ENCODE measurements around the gene BTG3. TPM values are rescaled to one million over a fixed set of nuclear protein-coding genes. Genes with fewer than 3 reads are reported as not detected.

BTG3 gene
- total RNA-seq, 2 experiments from 2014 or later = 52.5 to 52.8 TPM

DNA sequence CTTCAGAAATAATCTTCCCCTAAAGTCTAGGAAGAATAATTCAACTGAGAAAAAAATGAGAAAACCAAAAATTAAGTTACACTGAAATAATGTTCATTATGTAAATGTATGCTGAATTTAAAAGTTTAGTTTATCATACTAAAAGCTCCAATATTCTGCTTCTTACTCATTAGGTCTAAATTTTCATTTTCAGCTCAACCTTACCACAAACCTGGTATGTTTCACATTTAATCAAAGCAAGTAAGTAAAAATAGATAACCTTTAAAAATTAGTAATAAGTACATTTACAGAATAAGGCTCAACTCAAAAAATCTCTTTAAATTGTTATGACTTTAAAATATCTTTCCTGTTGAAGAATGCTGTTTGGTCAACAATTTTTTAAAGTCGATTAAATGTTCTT, 15.0 kb downstream of the BTG3 start:
- CTCF ChIA-PET = no interaction called here
- POLR2A ChIA-PET = no interaction called here

DNA sequence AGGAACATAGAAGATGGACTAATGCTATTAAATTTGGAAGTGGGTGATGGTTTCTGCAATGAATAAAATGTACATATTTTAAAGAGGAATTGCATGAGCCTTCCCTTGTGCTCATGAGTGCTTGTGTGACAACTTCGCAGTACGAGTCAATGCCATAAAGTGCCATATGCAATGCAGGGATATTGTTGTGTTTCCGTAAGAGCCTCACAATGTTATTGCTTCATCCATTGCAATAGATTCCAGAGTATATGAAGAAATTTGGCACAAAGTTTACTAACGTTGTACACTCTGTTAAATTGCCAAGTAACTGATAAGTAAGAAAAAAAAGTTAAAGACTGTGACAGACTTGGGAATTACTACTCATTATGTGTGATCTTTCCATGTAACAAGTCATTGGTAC, 22.3 kb downstream of the BTG3 start:
- ChIA-PET POLR2A (no interaction called here), CTCF (no interaction called here)

DNA sequence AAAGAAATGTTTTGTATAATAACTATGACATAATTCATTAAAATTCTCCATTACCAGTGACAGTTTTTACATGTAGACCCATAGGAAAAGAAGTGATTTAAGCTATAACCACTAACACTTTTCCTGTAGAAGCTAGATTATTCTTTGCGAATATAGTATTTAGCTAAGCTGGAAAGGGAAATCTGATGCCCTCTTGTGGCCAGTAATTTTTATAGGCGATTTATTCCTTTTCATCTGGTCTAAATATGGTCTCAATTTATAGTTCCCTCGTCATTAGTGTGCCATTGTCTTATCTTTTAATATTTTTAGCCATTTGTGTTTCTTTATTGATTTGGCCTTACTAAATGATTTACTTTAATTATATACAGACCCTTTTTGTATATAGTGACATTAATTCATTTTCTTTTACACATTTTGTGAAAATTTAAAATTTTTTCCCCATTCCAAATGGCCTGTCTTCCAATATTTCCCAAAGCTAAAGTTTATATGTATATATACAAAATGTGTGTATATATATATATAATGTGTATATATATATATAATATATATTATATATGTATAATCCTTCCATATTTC, 26.7 kb downstream of the BTG3 start:
- POLR2A ChIA-PET = no interaction called here
- CTCF ChIA-PET = interaction anchor here (0.6 to 2.2 kb wide), 4 partner anchors 13 to 199 kb away, joined by 3 to 6 read pairs (median 4); no protein-coding TSS in a partner anchor

DNA sequence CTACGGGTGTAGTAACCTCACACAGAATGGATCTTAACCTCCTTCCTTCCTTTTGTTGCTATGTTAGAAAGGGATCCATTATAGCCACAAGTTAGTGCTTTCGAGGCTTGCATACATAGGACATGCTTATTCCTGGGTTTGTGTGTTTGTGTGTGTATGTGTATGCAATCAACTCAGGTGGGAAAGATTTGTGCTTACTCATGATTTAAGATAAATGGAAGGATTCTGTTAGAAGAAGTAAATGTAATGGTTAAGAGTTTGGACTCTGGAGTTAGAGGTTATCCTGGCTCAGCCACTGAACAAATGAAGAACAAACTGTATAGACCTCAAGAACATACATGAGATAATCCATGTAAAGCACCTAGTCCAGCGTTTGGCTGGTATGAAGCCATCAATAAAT, 28.8 kb downstream of the BTG3 start:
- ChIA-PET CTCF (no interaction called here), POLR2A (no interaction called here)

DNA sequence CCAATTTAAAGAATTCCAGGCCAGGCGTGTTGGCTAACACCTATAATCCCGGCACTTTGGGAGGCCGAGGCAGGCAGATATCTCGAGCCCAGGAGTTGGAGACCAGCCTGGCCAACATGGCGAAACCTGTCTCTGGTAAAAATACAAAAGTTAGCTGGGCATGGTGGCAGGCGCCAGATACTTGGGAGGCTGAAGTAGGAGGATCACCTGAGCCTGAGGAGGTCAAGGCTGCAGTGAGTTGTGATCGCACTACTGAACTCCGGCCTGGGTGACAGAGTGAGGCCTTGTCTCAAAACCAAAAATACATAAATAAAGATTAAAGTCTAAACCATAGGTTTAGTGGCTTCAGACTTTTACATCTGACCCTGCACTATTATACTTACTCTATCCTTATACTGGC, 32.4 kb downstream of the BTG3 start:
- POLR2A ChIA-PET = no interaction called here
- CTCF ChIA-PET = no interaction called here

DNA sequence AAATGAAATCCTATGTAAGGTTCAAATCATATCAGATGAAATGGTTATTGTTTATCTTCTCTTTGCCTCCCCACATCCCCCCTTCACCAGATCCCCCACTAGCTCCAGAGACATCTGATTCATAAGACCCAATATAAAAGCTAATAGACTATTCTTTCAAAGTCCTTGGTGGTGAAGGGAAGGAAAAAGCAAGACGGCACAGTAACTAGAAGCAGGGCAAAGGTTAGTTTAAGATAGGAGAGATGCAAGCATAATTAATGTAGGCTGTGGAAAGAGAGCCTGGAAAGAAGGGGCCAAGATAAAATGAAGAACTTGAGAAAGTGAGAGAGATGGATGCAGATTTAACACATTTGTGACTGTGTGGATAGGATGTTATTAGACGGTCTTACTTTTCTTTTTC, 33.8 kb downstream of the BTG3 start:
- ChIA-PET CTCF (interaction anchor here (0.6 kb wide), 1 partner anchor 87 kb away, joined by 3 read pairs; no protein-coding TSS in a partner anchor), POLR2A (no interaction called here)

DNA sequence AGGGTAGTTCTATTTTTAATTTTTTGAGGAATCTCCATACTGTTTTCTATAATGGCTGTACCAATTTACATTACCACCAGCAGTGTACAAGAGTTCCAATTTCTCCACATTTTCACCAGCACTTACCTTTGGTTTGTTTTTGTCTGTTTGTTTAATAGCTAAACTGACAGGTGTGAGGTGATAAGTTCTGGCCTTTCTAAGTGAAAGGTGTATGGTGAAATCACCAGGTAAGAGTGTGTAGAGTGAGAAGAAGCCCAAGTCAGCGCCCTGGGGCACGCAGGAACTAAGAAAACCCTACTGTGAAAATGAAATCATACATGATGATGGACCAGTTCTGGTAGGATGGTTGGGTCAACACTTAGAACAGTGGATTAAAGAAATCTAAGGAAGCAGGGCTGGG, 34.5 kb downstream of the BTG3 start:
- POLR2A ChIA-PET = no interaction called here
- CTCF ChIA-PET = no interaction called here

DNA sequence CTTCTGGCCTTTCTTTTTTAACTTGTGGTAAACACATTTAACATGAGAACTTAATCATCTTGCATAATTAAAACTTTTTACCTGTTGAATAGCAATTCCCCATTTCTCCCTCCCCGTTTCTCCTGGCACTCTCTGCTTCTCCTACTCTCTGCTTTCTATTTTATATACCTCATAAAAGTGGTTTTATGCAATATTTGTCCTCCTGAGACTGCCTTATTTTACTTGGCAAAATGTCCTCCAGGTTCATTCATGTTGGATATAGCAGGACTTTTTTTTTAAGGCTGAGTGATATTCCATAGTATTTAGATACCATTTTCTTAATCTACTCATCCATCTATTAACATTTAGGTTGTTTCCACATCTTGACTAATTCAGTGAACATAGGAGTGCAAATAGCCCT, 35.0 kb downstream of the BTG3 start:
- CTCF ChIA-PET = no interaction called here
- POLR2A ChIA-PET = no interaction called here

DNA sequence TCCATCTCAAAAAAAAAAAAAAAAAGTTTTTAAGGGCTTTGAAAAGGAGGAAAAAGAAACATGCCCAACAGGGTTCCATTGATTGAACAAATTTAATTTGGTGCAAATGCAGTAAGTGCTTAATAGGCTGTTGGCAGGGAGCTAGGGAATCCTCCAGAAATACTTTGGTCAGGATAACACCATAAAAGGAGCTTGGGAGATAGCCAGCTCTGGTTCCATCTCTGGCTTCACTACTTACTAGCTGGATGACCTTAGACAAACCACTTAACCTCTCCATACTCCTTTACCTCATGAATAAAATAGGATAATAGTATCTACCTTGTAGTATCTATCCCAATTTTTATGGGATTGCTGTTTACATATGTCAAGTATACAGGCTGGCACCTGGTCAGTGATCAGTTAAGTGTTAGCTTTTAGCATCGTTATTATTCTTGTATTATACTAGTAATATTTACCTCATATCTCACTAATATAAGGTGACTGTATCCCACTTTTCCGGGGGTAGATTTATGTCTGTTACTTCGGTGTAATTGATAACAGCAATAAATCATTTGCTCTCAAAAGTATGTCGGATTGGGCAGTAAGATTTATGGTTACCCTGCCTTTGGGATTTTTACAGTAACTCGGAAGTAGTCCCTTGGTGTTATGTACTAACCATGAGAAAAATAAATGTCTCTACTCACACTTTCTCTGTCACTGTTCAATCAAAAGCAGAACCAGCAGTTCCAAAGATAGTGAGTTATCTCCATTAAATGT, 36.4 kb downstream of the BTG3 start:
- ChIA-PET CTCF (no interaction called here), POLR2A (no interaction called here)

DNA sequence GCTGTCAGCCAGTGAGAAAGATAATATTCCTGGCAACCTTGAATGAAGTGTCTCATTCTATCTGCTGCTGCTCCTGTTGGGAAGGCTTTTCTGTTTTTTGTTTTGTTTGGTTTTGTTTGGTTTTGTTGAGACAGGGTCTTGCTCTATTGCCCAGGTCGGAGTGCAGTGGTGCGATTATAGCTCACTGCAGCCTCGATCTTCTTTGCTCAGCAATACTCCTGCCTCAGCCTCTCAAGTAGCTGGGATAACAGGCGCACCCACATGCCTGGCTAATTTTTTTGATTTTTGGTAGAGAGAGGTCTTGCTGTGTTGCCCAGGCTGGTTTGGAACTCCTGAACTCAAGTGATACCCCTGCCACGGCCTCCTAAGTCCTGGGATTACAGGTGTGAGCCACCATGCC, 37.6 kb downstream of the BTG3 start:
- ChIA-PET CTCF (no interaction called here), POLR2A (no interaction called here)

DNA sequence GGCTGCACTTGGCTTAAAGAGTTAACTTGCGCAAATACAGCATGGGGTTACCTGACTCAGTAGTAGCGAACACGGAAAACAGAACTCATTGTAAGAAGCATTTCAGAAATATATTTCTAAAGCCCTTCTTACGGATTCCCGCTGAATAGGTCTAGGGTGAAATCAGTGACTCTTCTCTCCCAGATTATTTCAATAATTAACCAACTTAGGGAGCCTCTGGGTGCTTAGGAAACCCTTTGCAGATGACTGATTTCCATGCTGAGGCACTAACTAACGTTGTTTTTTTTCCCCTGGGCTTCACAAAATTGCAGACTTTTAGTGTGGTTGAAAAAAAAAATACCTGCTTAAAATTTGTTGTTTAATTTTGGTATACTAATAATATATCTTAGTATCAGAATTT, 40.3 kb downstream of the BTG3 start:
- ChIA-PET CTCF (no interaction called here), POLR2A (no interaction called here)

DNA sequence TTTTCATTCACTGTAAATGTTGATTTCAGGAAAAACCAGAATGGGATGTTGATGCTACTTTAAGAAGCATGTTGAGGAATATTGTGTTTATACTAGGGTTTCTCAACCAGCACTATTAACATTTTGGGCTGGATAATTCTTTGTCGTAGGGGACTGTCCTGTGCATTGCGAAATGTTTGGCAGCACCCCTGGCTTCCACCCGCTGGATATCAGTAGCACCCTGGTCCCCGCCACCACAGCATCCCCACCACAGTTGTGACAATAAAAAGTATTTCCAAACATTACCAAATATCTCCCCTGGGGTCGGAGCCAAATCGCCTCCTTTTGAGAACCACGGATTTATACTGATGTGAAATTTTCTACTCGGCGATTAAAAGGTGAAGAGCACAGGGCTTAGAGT, 41.9 kb downstream of the BTG3 start:
- POLR2A ChIA-PET = no interaction called here
- CTCF ChIA-PET = no interaction called here

DNA sequence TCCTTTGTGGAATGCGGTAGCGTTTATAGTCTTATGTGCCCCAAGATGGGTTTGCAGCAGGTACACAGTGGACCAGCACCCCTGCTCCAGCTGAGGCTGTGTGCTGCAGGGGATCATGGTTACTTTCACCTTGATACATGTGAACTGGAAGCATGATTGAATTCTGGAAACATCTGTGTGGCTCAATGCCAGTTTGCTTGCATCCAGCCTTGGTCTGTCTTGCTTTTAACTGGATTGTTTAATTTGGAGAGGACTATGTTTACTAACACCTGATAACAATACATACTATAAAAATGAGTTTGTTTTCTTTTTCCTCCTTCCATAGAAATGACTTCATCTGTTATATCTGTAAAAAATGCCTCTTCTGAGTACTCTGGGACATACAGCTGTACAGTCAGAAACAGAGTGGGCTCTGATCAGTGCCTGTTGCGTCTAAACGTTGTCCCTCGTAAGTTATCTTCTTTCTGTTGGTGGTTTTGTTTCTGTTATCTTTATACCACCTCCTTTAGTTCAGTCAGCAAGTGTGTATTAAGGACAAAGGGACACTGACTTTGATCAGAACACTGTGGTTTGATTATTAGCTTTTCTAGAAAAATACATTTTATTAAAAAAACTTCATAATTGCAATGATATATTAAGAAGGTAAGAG, 52.2 kb downstream of the BTG3 start:
- POLR2A ChIA-PET = no interaction called here
- CTCF ChIA-PET = no interaction called here

DNA sequence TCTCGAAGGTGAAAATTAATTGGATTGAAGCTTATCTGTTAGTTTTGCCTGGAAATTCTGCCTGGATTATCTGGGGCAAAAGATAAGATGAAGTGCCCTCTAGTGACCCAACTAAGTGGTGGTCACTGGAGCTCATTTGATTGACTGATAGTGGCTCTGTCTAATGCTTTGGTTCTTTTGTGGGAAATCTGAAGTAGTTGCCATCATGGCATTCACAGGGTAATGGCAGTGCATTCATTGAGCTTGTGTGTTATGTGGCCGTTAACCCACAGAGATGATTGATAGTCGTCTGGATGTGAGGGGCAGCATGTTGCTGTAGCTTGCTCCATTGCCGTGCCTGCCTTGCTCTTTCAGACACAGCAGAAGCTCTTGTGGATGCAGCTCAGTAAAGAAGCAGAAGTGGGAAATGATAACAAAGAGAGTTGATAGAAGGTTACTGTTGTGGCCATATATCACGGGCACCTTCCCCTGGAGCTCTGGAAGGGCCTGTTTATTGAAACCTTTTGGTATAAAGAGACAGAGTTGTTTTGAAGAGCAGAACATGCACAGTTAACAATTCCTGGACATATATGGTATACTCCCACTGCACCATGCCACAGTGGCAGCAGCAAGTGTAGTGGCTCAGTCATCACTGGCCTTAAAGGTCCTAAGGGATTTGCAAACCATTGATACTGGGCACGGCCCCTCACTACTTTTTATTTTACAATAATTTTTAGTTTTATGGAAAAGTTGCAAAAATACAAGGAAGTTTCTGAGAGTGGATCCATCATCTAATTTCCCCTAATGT, 57.8 kb downstream of the BTG3 start:
- ChIA-PET POLR2A (no interaction called here), CTCF (interaction anchor here (0.6 to 1.3 kb wide), 2 partner anchors 168 to 978 kb away, joined by 3 to 4 read pairs; no protein-coding TSS in a partner anchor)

DNA sequence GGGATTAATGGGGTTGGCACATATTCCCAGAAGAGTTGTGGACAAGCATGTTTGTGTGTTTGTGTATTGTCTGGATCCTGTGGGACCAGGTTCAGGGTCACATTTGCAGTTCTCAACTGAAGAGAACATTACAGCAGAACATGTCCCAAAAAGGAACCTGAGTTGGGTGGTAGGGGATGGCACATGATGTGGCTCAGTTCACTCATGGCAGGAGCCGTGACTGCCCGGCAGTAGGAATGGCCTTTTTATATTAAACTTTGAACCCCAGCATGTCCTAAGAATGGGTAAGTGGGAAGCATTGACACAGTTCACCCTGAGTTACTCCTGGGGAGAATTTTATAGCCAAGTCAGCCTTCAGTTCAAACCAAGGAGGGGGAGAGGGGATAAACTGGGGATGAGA, 58.6 kb downstream of the BTG3 start:
- POLR2A ChIA-PET = no interaction called here
- CTCF ChIA-PET = interaction anchor here (0.6 to 1.3 kb wide), 2 partner anchors 167 to 977 kb away, joined by 3 to 4 read pairs; no protein-coding TSS in a partner anchor

DNA sequence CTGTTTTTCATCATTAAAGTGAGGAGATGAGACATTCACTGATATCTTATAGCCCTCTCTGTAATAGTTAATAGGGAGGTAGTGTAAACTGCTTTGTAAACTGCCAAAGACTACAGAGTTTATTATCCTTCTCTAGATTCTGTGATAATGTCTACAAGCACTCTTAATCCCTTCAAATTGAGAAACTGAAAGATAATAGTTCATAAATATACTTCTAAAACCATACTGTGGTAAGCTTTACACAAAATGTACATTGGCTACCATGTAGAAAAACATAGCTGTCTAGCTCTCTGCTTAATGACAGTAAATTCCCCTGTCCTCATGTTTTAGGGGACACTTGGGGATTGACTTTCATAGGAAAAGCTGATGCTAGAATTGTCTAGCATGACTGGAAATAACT, 60.3 kb downstream of the BTG3 start:
- CTCF ChIA-PET = no interaction called here

DNA sequence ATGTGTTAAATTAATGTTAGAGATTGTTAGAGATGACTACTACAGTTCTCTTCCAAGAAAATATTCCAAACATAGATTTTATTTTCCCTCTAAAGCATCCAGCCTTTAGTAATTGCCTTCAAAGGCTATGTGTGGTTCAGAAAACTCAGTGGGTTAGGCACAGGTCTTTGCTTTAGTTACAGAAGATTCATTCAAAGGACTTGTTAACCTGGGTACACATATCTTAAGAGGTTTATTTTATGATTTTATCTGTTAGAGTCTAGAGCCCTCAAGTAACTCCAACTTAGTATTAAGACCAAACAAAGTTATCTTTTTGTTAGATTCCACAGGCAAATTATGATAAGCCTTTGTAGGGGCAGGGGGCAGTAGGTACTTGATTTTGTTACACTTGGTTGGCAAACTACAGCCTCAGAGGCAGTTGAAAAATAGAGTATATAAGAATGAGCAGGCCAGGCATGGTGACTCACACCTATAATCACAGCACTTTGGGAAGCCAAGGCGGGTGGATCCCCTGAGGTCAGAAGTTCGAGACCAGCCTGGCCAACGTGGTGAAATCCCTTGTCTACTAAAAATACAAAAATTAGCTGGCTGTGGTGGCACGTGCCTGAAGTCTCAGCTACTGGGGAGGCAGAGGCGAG, 61.9 kb downstream of the BTG3 start:
- CTCF ChIA-PET = no interaction called here
- POLR2A ChIA-PET = no interaction called here

More for the DNA sequence above, 60.3 kb downstream of the BTG3 start:
- POLR2A ChIA-PET = no interaction called here

DNA sequence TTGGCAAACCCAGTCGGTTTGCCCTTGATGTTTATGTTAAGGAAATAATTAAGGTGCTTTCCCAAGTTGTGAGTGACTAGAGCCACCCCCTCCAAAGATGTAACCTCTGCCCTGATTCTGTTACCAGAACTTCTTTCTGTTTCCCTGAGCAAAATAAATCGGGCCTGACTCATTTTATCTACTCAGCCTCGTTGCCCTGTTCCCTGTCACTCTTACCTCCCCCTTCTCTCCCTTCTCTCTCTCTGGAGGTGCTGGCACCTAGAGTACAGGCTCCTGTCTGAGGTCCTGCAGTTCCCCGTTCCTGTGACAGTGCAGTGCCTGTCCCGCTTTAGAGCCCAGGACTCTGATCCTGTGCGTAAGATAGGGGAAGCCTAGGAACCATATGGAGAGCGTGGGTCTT, 64.4 kb downstream of the BTG3 start:
- POLR2A ChIA-PET = no interaction called here
- CTCF ChIA-PET = no interaction called here

DNA sequence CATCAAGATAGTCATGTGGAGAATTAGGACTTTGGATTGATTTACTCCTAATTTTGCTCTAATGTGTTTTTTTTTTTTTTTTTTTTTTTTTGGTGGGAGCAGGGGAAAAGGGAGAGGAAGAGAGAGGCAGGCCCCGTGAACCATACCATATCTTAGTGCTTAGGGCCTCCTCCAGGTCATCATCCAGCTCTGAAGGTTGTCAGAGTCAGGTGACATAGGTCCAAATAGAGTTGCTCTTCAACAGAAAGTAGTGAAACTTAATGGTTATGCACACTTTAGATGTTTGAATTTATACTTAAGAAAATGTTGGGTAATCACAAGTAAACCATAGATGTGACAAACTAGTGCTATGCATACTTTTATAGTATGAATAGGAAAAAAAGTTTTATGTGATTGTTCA, 67.7 kb downstream of the BTG3 start:
- ChIA-PET CTCF (interaction anchor here (0.7 kb wide), 2 partner anchors 129 to 278 kb away, joined by 4 to 5 read pairs; no protein-coding TSS in a partner anchor), POLR2A (no interaction called here)

All from activated CD8-positive, alpha-beta memory T cell treated with anti-CD3 and anti-CD28 coated beads for 36 hours (primary cell).